HTR-8/SVneo (cell line): ENCODE results near the gene GAPDHS.

Experiments
- DNase-seq: peaks from one replicate; pipeline ENCODE4 v3.0.0; 2011; ENCODE audit warnings: low spot score, mixed read lengths; ENCODE audit not compliant: insufficient read length
- FAIRE-seq: peaks from 2 replicates; lab custom pipeline; 2011; peaks lifted over from hg19 to GRCh38; lab: Jason Lieb, UNC

GAPDHS gene

DNA sequence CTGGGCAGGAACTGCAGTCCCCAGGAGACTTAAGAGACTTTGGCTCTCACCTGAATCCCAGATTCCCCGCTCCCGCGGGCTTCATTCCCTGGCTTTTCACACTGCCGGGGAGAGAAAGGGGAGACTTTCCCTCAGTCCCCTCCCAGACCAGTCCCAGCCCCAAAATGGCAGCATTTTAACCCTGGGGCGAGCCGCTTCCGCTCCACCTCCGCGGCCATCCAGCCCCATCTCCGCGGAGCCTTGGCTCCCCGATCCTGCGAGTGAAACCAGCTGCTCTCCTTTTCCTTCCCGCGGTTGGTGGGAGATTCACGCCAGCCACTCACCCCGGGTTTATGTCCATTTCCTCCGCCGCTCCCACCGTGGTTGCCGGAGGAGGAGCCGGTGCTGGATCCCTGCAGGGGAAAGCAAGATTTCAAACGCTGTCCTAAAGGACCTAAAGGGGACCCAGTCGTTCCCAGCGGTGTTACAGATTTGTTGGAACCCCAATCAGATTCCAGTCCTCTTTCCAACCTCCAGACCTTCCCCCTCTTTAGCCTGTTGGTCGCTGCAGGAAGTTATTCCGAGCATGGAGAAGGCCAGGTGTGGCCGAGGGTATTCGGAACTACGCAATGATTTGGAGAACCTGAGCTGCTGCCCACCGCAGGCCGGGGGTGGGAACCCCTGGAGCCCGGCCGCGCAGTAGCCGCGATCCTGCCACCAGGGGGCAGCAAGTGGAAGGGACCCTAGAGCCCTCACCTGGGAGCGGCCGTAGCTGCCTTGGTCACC lies 23.2 kb upstream of the GAPDHS start:
- FAIRE-seq (peak; percentile 76), DNase-seq (peak; percentile 90)

DNA sequence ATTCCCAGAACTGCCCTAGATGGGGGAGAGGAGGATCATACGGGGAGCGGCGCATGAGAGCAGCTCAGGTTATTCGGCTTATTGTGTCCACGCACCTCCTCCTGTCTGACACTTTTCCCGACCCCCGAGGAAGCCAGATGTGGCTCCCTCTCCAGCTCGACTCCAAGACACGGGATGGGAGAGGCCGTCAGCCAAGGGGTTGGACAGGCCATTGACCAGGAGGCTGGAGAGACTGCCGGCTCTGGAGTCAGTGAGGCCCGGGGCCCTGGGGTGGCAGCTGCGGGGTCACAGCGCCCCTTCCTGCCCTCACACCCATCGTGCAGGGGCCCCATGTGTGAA lies 22.7 kb upstream of the GAPDHS start:
- FAIRE-seq (no peak), DNase-seq (no peak)

DNA sequence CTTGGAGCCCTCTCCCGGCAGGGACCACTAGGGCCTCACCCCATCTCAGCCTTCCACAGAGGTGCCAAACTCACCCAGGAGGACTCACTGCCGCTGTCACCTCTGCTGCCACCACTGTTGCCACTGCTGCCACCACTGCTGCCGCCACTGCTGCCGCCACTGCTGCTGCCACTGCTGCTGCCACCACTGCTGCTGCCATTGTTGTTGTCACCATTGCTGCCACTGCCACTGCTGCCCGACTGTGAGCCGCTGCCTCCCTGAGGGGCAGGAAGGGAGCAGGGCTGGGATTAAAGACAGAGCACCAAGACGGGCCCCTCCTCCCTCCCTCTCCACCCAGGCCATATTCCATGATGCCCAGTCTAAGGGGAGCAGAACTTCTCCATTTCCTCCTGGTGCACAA lies 21.9 kb upstream of the GAPDHS start:
- no peak for DNase-seq
- FAIRE-seq: no peak

DNA sequence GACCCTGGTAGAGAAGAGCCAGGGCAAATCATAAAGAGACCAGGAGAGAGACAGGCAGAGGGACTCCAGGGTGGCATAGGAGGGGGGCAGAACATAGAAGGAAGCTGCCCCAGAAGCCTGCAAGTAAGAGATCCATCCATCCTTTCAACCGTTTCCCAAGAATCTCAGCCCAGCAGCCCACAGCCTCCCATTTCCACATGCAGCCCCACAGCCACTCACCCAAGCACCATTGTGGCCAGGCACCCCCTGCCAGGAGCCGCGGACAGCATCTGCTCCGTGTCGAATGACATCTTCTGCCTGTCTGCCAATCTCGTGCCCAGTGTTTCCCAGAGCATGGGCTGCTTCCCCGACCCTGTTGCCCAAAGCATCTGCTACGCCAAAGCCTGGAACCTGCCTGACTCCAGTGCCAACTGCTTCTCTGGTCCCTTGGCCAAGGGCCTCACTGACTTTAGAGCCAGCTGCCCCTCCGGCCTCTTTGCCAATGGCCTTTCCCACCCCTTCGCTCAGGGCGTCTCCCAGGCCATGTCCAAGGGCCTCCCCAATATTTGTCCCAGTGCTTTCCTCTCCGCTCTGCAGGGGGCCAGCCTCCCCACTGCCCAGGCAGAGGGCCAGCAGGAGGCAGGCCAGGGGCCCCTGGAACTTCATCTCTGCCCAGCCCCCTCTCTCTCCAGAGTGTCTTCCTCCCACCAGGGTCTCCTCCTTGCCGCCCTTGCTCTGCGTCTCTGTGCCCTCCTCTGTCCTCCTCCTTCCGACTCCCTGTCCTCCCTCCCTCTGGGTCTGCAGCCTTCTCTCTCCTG lies 20.2 kb upstream of the GAPDHS start:
- FAIRE-seq (no peak), DNase-seq (no peak)

DNA sequence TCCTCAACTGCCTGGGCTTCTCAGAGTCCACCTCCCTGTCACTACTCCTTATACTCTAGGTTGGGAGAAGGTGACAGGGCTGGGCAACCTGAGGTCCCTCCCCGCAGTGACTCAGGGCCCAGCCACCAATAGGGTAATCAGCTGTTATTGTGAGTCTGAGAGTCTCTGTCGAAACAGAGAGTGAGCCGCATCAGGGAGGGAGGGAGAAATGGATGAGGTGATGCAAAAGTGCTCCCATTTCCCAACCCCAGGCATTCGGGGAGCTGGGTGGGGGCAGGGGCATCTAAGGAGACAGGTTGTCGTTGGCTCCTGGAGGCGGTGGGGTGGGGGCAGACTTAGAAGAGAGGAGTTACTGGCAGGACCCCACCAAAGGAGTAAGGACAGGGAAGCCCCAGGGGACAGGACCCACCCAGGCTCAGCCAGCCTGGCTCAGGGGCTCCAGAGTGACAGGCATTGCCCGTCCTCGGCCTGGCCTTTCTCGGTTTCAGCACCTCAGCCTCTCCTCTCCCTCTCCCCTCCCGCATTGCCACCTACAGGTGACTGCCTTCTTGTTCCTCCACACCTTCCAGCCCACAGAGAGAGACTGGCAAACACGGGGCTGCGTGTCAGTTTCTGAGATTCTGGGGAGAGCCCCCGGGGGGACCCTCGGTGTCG lies 19.5 kb upstream of the GAPDHS start, which contains the start of gene DMKN:
Gene DMKN (minus strand): TSS at position 22 of the 654 bp plus-strand sequence. CDS start 174 bp downstream, outside the sequence.
- FAIRE-seq (no peak), DNase-seq (no peak)

DNA sequence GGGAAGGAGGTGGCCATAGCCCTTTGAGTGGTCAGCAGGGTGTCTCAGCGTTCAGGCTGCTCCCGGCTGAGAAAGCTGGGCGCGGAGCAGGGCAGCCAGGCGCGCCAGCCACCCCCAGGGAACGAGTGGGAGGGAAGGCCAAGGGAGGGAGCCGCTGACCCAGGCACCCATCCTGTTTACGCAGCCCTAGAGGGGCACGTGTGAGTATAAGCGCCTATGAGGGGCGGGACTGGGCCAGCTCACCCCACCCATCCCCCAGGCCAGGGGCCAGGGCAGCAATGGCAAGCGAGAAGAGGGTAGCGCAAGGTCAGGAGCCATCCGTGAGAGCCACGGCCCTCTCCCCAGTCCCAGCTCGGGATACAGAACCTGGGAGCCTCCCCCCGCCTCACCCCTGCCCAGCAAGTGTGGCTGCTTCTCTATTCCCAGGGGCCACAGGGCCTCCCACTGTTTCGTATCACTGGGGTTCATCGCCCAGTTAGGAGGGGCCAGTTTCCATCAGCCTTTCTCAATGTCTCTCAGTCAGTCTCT lies 18.9 kb upstream of the GAPDHS start:
- no peak for FAIRE-seq
- DNase-seq: no peak

DNA sequence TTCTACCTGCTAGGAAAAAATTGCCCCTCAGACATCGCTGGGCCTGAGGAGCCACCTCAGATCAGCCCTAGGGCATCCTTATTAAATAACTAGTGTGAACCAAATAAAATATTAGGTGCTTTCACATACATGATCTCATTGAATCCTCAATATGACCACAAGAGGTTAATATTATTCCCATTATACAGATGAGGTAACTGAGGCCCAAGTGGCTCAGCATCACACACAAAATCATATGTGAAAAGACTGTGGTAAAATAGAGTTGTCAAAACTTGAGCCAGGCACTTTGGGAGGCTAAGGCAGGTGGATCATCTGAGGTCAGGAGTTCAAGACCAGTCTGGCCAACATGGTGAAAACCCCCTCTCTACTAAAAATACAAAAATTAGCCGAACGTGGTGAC lies 16.9 kb upstream of the GAPDHS start:
- DNase-seq: no peak
- FAIRE-seq: no peak

DNA sequence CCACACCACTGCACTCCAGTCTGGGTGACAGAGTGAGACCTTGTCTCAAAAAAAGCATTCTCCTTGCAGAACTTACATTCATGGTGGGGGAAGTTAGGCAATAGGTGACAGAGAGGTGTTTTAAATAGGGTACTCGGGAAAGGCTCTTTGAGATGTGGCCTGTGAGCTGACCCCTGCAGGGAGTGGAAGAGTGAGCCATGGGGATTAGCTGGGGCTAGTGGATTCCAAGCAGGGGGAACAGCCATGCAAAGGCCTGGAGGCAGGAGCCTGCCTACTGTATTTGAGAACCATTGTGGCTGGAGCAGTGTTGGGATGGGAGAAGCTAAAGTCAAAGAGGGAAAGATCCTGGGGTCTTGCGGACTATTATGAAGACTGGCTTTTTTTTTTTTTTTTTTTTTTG lies 15.9 kb upstream of the GAPDHS start:
- no peak for FAIRE-seq
- no peak for DNase-seq

DNA sequence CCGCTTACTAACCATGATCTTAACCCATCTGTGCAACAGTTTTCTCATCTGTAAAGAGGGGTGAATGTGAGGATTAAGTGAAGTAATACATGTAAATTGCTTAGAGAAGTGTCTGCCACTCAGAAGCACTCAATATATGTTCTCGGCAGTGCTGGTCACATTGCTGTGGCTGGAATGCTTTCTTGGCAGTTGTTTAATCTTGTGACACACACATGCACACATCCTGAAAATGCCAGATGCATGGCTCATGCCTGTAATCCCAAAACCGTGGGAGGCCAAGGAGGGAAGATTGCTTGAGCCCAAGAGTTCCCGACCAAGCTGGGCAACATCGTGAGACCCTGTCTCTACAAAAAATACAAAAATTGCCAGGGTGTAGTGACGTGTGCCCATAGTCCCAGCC lies 14.9 kb upstream of the GAPDHS start:
- DNase-seq (peak; percentile 57), FAIRE-seq (peak; percentile 72)

DNA sequence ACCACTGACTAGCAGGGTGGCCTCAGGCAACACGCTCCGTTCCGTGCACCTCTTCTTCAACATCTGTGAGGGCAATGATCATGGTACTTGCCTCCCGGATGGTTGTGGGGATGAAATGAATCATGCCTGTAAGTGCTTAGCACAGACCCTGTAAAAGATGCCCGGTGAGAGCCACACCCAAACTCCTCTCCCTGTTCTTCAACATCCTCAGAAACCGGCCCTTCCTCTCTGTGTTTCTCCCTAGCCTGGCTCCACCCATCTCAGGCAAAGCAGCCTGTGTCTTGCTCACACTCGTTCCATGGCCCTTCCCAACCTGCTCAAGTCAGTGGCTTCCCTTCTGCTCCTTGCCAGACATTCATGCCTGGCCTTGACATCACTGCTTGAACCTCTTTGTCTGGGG lies 14.0 kb upstream of the GAPDHS start:
- FAIRE-seq (peak; percentile 60), DNase-seq (no peak)

DNA sequence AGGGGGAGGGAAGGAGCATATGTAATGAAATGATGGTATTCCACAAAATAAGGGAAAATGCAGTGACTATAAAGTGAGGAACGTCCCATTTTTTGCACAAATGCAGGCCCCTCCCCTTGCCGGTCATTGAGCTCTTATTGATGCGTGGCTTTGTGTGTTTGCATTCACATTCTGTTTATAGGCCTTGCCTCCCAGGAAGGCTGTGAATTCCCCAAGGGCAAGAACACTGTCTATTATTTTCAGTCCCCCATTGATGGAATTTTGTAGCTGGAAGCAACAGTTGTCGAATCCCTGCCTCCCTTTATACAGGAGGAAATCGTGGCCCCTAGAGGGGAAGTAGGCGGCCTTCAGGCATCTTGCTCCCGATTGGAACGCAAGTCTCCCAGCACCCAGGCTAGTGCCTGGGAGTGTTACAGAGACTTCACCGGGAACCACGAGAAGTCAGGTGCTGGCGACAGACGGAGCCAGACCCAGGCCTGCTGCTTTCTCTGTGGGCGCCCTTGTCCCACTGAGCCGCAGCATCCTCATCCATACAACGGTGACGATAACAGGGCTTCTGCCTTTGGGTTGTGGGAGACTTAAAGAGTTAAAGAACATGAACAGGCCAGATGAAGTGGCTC lies 12.0 kb upstream of the GAPDHS start:
- no peak for DNase-seq
- FAIRE-seq: no peak

DNA sequence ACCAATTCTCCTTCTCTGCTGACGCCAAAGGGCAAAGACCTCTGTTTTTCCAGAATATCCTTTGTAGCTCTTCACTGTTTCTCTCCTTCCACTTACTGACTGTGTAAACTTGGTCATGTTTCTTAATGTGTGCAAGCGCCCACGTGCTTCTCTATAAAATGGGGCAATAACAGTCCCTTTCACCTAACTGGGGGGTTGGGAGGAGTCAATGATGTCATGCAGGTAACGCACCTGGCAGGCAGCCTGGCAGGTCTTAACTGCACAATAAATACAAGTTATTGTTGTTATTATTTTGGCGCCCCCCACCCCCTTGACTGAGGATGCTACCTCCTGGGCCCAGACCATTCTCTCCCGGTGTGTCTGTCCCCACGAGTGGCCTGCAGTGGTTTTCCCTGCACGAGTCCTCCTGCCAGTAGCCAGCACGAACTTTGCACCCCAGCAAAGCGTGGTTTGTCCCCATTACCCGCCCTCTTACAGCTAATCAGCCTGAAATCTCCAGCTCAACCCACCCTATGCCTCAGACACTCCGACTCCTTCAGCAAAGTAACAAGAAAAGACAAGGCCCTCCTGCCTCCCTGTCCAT lies 10.4 kb upstream of the GAPDHS start:
- DNase-seq (no peak), FAIRE-seq (no peak)

DNA sequence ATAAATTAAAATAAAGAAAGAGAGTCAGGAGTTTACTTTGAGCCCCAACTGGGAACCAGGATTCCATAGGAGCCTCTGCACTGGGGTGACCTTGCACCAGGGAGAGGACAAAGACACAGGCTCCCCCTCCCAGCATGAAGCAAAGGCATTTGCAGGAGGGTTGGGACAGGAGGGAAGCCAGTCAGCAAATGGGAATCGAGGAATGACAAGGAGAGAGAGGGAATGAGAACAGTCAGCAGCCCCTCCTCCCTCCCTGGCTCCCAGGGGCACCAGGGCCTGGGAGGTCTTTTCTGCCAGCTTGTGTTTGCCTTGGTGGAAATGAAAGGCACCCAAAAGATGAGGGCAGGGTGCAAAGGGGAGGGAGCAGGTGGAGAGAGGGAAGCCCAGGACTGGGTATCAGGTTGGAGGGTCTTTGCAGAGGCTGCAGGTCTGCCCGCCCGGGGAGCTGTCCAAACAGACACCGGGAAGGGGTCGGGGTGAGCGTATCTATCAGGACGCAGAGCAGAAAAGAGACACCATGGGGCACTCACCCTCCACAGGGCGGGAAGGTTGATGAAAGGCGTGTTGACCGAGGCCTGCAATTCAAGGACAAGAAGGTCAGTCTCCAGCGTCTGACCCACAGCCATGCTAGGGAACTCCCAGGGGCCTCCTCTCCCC lies 8.9 kb upstream of the GAPDHS start:
- DNase-seq (no peak), FAIRE-seq (no peak)

DNA sequence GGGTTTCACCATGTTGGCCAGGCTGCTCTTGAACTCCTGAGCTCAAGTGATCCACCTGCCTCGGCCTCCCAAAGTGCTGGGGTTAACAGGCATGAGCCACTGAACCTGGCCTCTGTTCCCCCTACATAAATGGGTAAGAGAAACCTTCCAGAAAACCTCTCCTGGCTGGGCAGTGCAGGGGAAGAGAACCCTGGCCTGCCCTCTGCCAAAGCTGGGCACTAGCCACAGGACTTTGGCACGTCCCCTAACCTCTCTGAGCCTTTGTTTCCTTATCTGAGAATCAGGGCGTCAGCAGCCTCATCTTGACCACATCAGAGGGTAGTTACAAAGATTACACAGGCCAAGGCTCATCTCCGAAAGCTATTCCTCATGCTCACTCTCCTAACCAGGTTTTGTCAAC lies 7.4 kb upstream of the GAPDHS start:
- FAIRE-seq: no peak

DNA sequence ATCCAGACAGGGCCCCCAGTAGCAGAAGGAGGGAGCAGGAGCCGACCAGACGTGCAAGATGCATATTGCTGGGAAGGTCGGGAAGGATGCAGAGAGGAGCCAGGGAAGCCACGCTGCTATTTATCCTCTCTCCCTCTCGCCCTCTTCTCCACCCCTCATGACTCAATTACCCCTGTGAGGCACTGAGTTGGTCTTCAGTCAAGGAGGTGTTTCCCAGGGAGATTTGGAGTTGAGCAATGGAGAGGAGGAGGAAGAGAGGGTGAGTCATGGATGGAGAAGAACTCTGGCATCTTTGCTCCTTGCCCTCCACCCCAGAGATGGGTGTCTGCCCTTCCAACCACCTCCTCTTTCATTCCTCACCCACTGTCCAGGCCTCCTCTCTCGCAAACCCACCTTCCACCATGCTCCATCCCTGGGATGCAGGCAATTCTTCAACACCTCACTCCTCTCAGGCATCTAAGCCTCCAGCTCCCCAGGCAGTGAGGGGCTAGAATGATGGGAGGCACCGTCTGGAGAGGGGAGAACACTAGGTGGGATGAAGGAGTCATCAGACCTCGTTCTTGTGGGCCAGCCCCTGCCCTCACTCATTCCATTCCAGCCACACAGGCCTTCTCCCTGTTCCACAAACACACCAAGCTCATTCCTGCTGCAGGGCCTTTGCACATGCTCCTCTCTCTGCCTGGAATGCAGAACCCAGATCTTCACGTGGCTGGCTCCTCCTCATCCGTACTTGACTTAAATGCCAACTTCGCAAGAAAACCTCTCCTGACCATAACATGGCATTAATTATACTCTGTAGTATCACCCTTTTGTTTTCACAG lies 4.8 kb upstream of the GAPDHS start, which contains the start of gene SBSN:
Gene SBSN (minus strand): TSS at position 94 of the 821 bp plus-strand sequence. CDS start 30 bp downstream, at position 64.
- no peak for FAIRE-seq

More for the DNA sequence above, 7.4 kb upstream of the GAPDHS start:
- no peak for DNase-seq

DNA sequence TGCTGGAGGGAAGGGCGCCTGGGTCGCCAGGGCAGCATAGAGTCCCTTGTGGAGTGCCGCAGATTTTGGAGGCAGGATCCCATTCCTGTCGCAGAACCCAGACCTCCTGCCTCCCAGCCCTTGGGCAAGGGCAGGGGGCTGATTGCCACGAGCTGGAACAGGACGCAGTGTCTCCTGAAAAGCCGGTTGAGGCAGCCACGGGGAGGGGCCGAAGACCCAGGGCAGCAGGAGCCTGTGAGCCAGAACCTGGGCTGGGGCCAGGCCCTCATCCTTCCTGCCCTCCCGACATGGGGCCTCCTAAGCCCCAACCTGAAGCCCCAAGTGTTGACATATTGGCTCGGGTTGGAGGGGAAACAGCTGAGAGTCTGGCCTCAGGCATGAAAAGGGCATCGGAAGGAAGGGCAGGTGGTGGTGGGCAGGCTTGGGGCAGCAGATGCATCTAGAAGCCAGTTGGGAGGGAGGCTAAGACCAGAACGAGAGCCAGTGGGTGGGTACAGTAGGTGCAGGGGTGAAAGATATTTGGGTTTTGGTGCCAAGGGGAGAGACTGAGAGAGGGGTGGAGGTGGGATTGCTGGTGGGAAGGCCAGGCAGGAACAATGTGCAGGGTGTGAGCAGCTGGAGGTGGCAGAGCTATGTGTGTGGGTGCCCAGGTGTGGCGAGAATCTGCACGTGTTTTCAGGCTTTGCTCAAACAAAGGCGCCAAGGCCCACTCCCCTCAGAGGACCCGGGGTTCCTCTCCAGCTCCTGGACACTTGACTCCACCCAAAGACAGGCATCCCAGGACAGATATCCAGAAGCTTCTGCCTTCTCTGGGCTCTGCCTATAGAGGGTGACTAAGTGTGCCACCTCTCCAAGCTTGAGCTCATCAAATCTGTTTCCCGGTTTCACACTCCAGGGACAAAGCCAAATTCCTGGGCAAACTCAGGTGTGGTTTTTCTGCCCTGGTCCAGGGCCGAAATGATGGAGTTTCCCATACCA lies 3.7 kb upstream of the GAPDHS start:
- FAIRE-seq: no peak
- no peak for DNase-seq

More for the DNA sequence above, 4.8 kb upstream of the GAPDHS start, which contains the start of gene SBSN:
- DNase-seq: no peak

DNA sequence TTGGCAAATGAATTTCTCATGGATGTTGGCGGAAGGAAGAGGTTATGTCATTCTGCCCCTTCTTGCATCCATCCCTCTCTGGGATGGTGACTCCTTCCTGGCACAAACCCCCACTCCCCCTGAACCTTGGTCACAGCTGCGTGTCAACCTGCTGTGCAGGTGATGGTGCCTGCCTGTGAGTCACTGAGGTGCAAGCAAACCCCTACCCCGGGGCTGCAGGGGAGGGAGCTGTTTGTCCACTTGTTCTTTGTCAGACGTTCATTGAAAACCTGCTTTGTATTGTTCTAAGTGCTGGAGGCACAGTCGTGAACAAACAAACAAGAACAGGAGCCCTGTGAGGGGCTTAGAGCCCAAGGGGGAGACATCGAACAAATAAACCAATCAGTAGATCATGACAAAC lies 2.0 kb upstream of the GAPDHS start:
- no peak for FAIRE-seq
- no peak for DNase-seq
